ENCODE measurements around the gene SOX4. TPM values are rescaled to one million over a fixed set of nuclear protein-coding genes. Genes with fewer than 3 reads are reported as not detected.

Gene SOX4
- total RNA-seq, 2 experiments from 2014 or later: 0.05 to 0.12 TPM

DNA sequence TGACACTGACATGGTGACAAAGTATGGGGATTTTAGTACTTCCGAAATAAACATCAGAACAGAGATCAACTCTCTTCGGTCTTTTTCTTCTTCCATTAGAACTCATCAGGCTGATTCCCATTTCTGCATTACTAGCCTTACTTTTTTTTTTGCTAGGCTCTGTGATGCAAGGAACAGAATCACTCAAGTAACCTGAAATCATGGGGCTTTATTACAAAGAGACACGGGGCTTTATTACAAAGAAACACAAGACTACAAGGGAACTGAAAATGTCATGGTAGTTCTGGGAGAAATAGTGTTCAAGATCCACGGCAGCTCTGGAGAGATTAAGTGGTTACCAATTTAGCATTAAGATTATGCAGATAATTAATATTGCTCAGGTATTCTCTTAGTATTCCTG is 11.6 kb downstream of the SOX4 start:
- intact Hi-C loops (cut with micrococcal nuclease): no loop called here
- Mint-ChIP-seq H3K36me3 (no peaks in the 10 kb centered on the region), H3K9me3 (no peaks in the 10 kb centered on the region), H3K4me3 (no peak overlapping the region), H3K27me3 (peaks cover 18% of the 10 kb centered on the region), H3K27ac (no peak overlapping the region), H3K4me1 (ENCODE audit: low read depth) (no peaks in the 10 kb centered on the region)
- CTCF ChIA-PET: no interaction called here
- POLR2A ChIA-PET: interaction anchor here (0.7 kb wide), 1 partner anchor 65 kb away, joined by 4 read pairs; no protein-coding TSS in a partner anchor
- no peak for DNase-seq

GRCh38 chr6:21608601-21609000 is 15.1 kb downstream of the SOX4 start:
- Mint-ChIP-seq H3K4me3 (no peak overlapping the region), H3K27me3 (peaks cover 11% of the 10 kb centered on the region), H3K36me3 (no peaks in the 10 kb centered on the region), H3K9me3 (no peaks in the 10 kb centered on the region), H3K4me1 (ENCODE audit: low read depth) (no peaks in the 10 kb centered on the region), H3K27ac (no peak overlapping the region)
- POLR2A ChIA-PET: no interaction called here
- CTCF ChIA-PET: no interaction called here
- DNase-seq: no peak
- intact Hi-C loops (cut with micrococcal nuclease): no loop called here

GRCh38 chr6:21609881-21610329 is 16.4 kb downstream of the SOX4 start:
- POLR2A ChIA-PET: no interaction called here
- no peaks in the 10 kb centered on the region for H3K9me3 Mint-ChIP-seq
- H3K27me3 Mint-ChIP-seq: peaks cover 15% of the 10 kb centered on the region
- H3K4me3 Mint-ChIP-seq: no peak overlapping the region
- intact Hi-C loops (cut with micrococcal nuclease): no loop called here
- CTCF ChIA-PET: interaction anchor here (1.1 kb wide), 1 partner anchor 10 kb away, joined by 3 read pairs; no protein-coding TSS in a partner anchor
- no peaks in the 10 kb centered on the region for H3K4me1 Mint-ChIP-seq (ENCODE audit: low read depth)
- no peak for DNase-seq
- no peak overlapping the region for H3K27ac Mint-ChIP-seq
- no peaks in the 10 kb centered on the region for H3K36me3 Mint-ChIP-seq

DNA sequence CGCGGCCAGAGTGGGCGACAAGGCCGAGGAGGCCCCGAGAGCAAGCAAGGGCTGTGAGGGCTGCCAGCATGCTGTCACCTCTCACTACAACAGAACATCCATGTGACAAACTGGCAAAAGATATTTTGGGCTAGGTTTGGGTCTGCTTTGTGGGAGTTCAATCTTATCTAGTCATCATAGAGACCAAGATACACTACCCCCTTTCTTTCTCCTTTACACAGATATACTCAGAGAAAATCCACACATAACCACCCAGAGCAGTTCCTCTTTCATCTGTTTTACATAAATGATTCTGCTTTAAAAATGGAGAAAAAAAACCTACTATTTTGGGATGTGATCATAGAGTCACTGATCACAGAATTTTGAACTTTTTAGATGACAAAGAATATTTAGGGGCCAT is 16.8 kb downstream of the SOX4 start:
- peaks cover 14% of the 10 kb centered on the region for H3K27me3 Mint-ChIP-seq
- no peak for DNase-seq
- intact Hi-C loops (cut with micrococcal nuclease): no loop called here
- CTCF ChIA-PET: interaction anchor here (1.1 kb wide), 1 partner anchor 11 kb away, joined by 3 read pairs; no protein-coding TSS in a partner anchor
- H3K9me3 Mint-ChIP-seq: no peaks in the 10 kb centered on the region
- H3K36me3 Mint-ChIP-seq: no peaks in the 10 kb centered on the region
- H3K4me3 Mint-ChIP-seq: no peak overlapping the region
- POLR2A ChIA-PET: no interaction called here
- no peak overlapping the region for H3K27ac Mint-ChIP-seq
- no peaks in the 10 kb centered on the region for H3K4me1 Mint-ChIP-seq (ENCODE audit: low read depth)

DNA sequence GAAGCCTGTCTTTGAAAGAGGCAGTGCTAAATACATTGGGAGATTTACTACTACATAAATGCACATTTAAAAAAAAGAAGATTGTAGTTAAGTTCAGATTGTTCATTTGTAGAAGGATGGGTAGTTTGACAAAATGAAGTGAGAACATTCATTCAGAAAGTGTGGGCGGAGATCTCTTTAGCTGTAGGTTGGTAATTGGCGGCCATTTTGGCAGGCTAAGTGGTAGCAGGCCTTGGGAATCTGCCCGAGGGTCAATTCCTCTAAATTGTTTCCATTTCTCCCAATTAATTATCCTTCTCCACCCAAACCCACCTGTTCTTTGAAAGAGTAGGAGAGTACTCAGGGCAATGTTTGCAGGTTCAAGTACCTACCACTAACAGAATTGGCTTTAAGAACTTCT is 17.9 kb downstream of the SOX4 start:
- POLR2A ChIA-PET: no interaction called here
- Mint-ChIP-seq H3K27me3 (peaks cover 16% of the 10 kb centered on the region), H3K4me1 (ENCODE audit: low read depth) (no peaks in the 10 kb centered on the region), H3K27ac (no peak overlapping the region), H3K36me3 (no peaks in the 10 kb centered on the region), H3K4me3 (no peak overlapping the region), H3K9me3 (no peaks in the 10 kb centered on the region)
- CTCF ChIA-PET: no interaction called here
- no peak for DNase-seq
- intact Hi-C loops (cut with micrococcal nuclease): no loop called here

GRCh38 chr6:21612067-21612745 is 18.7 kb downstream of the SOX4 start:
- no peak overlapping the region for H3K4me3 Mint-ChIP-seq
- no peak for DNase-seq
- no peaks in the 10 kb centered on the region for H3K36me3 Mint-ChIP-seq
- intact Hi-C loops (cut with micrococcal nuclease): no loop called here
- no peaks in the 10 kb centered on the region for H3K9me3 Mint-ChIP-seq
- CTCF ChIA-PET: no interaction called here
- POLR2A ChIA-PET: no interaction called here
- no peak overlapping the region for H3K27ac Mint-ChIP-seq
- H3K4me1 Mint-ChIP-seq (ENCODE audit: low read depth): no peaks in the 10 kb centered on the region
- H3K27me3 Mint-ChIP-seq: peaks cover 13% of the 10 kb centered on the region

- H3K9me3 Mint-ChIP-seq: no peaks in the 10 kb centered on the region
- H3K4me3 Mint-ChIP-seq: no peak overlapping the region
- ChIA-PET POLR2A (interaction anchor here (1.1 kb wide), 1 partner anchor 10 kb away, joined by 3 read pairs; no protein-coding TSS in a partner anchor), CTCF (no interaction called here)
- no peaks in the 10 kb centered on the region for H3K4me1 Mint-ChIP-seq (ENCODE audit: low read depth)
- no peaks in the 10 kb centered on the region for H3K36me3 Mint-ChIP-seq
- H3K27ac Mint-ChIP-seq: no peak overlapping the region
- DNase-seq: no peak
- peaks cover 13% of the 10 kb centered on the region for H3K27me3 Mint-ChIP-seq
- intact Hi-C loops (cut with micrococcal nuclease): no loop called here
Observed at GRCh38 chr6:21613809-21614208, 20.3 kb downstream of the SOX4 start.

- intact Hi-C loops (cut with micrococcal nuclease): no loop called here
- no peak for DNase-seq
- Mint-ChIP-seq H3K9me3 (no peaks in the 10 kb centered on the region), H3K4me3 (no peak overlapping the region), H3K27ac (no peak overlapping the region), H3K4me1 (ENCODE audit: low read depth) (no peaks in the 10 kb centered on the region), H3K27me3 (peaks cover 13% of the 10 kb centered on the region), H3K36me3 (no peaks in the 10 kb centered on the region)
- ChIA-PET CTCF (no interaction called here), POLR2A (no interaction called here)
Observed at GRCh38 chr6:21614226-21614625, 20.7 kb downstream of the SOX4 start.

GRCh38 chr6:21615504-21615903 is 22.0 kb downstream of the SOX4 start:
- peaks cover 13% of the 10 kb centered on the region for H3K27me3 Mint-ChIP-seq
- H3K9me3 Mint-ChIP-seq: no peaks in the 10 kb centered on the region
- no peaks in the 10 kb centered on the region for H3K36me3 Mint-ChIP-seq
- intact Hi-C loops (cut with micrococcal nuclease): no loop called here
- POLR2A ChIA-PET: no interaction called here
- H3K4me3 Mint-ChIP-seq: no peak overlapping the region
- CTCF ChIA-PET: no interaction called here
- DNase-seq: no peak
- no peak overlapping the region for H3K27ac Mint-ChIP-seq
- no peaks in the 10 kb centered on the region for H3K4me1 Mint-ChIP-seq (ENCODE audit: low read depth)

DNA sequence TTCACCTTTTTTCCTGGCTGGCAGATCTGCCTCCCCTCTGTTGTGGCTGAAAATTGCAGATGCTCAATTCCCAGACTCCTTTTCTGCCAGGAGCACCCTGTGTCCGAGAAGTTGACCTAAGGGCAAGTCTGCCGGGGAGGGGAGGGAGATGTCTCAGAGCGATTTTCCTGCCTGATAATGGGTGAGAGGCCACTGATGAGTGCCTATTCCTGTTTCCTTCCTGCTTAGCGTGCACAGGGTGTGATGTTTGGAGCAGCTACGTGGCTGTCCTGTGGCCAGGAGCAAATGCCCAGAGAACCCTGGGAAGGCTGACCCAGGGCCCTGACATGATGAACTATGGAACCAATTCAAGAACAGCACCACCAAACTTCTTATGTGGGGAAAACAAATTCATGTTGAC is 22.5 kb downstream of the SOX4 start:
- peaks cover 13% of the 10 kb centered on the region for H3K27me3 Mint-ChIP-seq
- no peak overlapping the region for H3K4me3 Mint-ChIP-seq
- H3K36me3 Mint-ChIP-seq: no peaks in the 10 kb centered on the region
- ChIA-PET POLR2A (no interaction called here), CTCF (interaction anchor here (0.5 kb wide), 1 partner anchor 90 kb away, joined by 3 read pairs; no protein-coding TSS in a partner anchor)
- H3K9me3 Mint-ChIP-seq: no peaks in the 10 kb centered on the region
- intact Hi-C loops (cut with micrococcal nuclease): no loop called here
- H3K4me1 Mint-ChIP-seq (ENCODE audit: low read depth): no peaks in the 10 kb centered on the region
- DNase-seq: no peak
- no peak overlapping the region for H3K27ac Mint-ChIP-seq

- Mint-ChIP-seq H3K27ac (no peak overlapping the region), H3K36me3 (no peaks in the 10 kb centered on the region), H3K4me1 (ENCODE audit: low read depth) (no peaks in the 10 kb centered on the region), H3K9me3 (no peaks in the 10 kb centered on the region), H3K4me3 (no peak overlapping the region), H3K27me3 (no peaks in the 10 kb centered on the region)
- CTCF ChIA-PET: no interaction called here
- DNase-seq: no peak
- intact Hi-C loops (cut with micrococcal nuclease): no loop called here
- POLR2A ChIA-PET: no interaction called here
Observed at GRCh38 chr6:21625642-21626041, 32.1 kb downstream of the SOX4 start.

GRCh38 chr6:21626756-21627155 is 33.2 kb downstream of the SOX4 start:
- H3K27me3 Mint-ChIP-seq: no peaks in the 10 kb centered on the region
- intact Hi-C loops (cut with micrococcal nuclease): no loop called here
- H3K27ac Mint-ChIP-seq: no peak overlapping the region
- DNase-seq: no peak
- ChIA-PET CTCF (no interaction called here), POLR2A (no interaction called here)
- no peaks in the 10 kb centered on the region for H3K9me3 Mint-ChIP-seq
- no peaks in the 10 kb centered on the region for H3K4me1 Mint-ChIP-seq (ENCODE audit: low read depth)
- H3K36me3 Mint-ChIP-seq: no peaks in the 10 kb centered on the region
- H3K4me3 Mint-ChIP-seq: no peak overlapping the region

DNA sequence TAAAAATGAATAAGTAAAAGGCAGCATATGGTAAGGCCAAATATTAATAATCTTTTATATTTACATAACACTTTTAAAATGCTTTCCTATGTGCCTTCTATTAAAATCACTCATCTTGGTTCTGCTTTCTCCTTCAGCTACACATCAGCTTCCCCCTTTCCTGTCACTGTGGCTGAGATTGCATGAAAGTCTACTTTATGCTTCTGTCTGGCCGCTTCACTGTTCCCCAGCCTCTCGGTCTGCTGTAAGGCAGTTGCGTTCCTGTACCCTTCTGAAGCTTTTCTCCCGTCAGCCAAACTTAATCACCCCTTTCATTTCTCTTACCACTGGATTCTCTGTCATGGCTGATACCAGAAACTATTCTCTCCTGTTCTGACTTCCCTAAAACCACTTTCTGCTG is 34.6 kb downstream of the SOX4 start:
- H3K27ac Mint-ChIP-seq: no peak overlapping the region
- no peak overlapping the region for H3K4me3 Mint-ChIP-seq
- intact Hi-C loops (cut with micrococcal nuclease): no loop called here
- ChIA-PET CTCF (no interaction called here), POLR2A (no interaction called here)
- H3K9me3 Mint-ChIP-seq: no peaks in the 10 kb centered on the region
- DNase-seq: no peak
- H3K27me3 Mint-ChIP-seq: no peaks in the 10 kb centered on the region
- H3K4me1 Mint-ChIP-seq (ENCODE audit: low read depth): no peaks in the 10 kb centered on the region
- no peaks in the 10 kb centered on the region for H3K36me3 Mint-ChIP-seq

Data from activated CD4-positive, alpha-beta memory T cell treated with anti-CD3 and anti-CD28 coated beads for 36 hours (primary cell).